HG02973 (cell line): ENCODE data around the gene UPF2.
"Not testable (repeated sequence)": the region's sequence is repeated elsewhere in the genome, so short reads cannot be mapped to it uniquely, and the experiment has no call there.

ENCODE experiments used
- ATAC-seq: cut with Tn5 transposase; IDR thresholded peaks from one replicate; pipeline ENCODE4 v1.9.1; 2021; ENCODE audit warnings: moderate library complexity; ENCODE audit not compliant: unreplicated experiment

The UPF2 gene

DNA sequence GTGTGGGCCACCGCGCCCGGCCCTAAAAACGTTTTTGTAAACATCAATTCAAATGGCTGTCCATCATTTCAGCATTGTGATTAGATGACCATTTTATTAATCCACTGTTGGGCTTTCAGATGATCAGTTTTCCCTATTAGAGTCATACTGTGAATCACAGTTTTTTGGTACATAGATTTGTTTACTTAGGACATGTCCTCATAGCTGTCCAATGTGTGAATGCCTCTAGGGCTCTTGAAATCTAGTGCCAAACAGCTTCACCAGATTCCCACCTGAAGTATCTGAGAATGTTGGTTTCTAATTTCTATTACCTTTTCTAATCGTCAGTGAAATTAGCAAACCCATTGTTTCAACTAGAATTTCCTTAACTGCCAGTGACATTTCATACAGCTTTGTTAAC lies 66.8 kb downstream of the UPF2 start:
- ATAC-seq = no peak

DNA sequence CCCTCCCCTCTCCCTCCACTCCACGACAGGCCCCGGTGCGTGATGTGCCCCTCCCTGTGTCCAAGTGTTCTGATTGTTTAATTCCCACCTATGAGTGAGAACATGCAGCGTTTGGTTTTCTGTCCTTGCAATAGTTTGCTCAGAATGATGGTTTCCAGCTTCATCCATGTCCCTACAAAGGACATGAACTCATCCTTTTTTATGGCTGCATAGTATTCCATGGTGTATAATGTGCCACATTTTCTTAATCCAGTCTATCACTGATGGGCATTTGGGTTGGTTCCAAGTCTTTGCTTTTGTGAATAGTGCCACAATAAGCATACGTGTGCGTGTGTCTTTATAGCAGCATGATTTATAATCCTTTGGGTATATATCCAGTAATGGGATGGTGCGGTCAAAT lies 70.1 kb downstream of the UPF2 start:
- ATAC-seq = not testable (repeated sequence)

DNA sequence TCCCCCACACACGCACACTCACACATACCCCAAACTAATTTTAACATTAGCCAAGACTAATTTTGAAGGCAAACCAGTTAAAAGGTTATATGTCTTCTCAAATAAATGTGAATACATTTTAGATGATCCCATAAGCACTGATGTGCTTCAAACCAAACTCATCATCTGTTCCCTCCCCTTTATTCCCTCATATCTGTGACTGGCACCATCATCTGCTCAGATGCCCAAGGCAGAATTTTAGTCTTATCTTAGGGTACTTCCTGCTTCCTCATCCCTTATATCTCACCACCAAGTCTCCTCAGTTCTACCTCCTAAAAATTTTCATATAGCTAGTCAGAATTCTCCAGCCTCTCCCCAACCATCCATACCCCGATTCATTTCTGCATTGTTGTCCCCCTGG lies 80.4 kb downstream of the UPF2 start:
- ATAC-seq = no peak

DNA sequence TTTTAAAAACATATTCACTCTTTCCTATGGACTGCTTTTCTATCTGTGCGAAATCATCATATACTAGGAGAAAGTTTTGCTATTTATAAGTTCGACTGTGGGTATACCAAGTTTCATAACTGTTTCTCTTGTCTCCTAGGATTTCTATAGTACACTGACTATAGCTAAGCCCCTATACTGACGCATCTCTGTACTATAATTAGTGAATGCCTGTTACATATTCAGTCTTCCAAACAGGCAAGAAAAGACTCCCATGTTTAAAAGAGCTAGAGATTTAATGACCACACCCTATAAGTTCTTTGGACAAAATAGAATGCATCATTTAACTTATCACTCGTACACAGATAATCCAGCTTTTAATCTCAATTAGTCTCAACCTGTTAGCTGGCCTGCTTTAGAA lies 80.8 kb downstream of the UPF2 start:
- ATAC-seq = no peak

DNA sequence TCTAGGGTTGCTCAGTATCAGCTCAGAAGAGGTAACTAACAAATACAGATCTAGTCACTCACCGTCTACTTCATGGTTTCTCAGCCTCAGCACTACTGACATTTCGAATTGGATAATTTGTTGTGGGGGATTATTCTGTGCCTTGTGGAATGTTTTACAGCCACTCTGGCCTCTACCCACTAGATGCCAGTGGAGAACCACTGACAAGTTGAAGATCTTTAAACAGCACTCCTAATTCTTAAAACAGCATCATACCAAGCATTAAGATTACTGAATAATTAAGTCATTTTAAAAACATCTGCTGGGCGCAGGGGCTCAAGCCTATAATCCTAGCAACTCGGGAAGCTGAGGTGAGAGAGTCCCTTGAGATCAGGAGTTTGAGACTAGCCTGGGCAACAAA lies 82.6 kb downstream of the UPF2 start:
- no peak for ATAC-seq

DNA sequence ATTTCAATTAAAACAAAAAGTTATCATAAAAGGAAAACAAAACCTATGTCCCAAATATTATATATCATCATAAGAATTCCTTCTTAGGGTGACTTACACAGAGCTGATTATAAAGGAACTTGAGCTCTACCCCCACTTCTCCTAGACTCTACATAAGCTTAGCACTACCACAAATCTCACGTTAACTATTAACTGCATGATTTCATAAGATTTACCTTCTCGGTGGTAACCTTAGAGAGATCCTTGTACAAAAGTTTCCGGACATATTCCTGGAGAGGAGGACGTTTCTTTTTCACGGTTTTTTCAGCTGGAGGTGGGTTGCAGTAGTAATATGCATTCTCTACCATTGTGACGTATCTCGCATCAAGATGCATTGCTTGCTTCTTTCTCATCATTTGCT lies 83.7 kb downstream of the UPF2 start:
- no peak for ATAC-seq

DNA sequence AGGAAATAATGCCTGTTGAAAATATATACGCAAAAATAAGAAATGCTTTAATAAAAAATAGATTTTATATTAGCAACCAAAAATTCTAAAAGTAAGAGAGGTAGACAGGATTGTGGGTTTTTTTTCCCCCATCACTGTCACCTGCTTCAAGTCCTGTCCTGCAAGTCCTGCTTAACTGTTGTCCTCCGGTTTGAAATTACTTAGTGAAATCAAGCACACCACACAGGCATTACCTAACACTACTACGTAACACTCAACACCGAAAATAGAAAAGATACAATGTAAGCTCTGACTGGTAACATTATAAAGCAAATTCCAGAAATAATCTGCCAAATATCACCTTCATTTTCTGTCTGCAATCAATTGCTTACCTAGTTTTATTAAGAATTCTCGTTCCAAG lies 90.9 kb downstream of the UPF2 start:
- no peak for ATAC-seq

DNA sequence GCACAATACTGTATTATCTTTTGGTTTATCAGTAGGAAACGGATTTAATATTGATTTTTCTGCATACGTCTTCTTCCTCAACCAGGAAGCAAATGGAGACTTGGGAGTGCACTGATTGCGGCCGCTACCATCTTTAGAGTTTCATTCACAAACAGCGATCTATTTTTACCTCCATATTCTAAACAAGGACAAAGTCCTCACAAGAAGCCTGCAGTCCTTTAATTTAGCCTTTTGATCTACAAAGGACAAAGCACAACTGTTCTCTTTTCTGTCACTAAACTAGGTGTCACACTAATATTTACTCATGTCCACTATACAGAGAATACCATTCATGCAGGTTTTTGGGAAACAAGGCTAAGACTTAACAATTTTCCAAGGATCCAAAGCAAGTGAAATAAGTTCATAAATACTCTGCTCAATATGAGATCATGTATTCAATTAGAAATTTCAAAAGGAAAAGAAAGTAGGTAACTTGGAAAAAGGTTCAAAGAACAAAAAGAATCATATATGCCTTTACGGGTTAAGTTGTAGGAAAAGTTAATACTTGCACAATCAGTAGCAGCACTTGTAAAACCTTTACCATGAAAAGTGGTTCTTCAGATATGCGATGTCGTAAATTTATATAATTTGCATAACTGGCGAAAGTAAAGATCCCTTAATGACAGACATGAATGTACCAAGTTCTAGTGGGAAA lies 92.1 kb downstream of the UPF2 start:
- no peak for ATAC-seq

DNA sequence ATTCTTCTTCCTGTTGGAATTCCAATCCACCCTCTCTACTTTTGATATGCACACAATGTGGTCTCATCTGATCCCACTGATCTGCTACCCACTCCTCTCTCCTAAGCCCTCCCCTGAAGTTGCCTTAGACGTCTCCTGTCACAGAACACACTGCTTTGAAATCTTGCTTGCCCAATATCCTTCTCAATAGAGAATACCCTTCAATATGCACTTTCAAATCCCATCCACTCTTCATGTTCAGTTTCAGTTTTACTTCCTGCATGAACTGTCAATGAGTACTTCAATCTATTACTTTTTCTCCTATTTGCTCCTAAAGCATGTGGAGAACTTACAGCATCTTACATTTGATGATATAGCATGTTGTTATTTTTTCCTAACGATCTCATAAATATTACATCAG lies 93.5 kb downstream of the UPF2 start:
- no peak for ATAC-seq

DNA sequence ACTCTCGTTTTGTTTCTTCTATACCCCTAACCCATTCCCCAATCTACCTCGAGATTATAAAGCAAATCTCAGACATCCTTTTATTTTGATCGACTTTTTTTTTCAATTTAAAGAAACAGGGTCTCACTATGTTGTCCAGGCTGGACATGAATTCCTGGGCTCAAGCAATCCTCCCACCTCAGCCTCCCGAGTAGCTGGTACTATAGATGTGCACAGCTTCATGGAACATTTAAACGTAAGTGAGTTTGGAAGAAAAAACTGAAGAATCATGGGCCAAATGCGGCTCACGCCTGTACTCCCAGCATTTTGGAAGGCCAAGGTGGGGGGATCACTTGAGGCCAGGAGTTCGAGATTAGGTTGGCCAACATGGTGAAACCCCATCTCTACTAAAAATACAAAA lies 96.0 kb downstream of the UPF2 start:
- no peak for ATAC-seq

DNA sequence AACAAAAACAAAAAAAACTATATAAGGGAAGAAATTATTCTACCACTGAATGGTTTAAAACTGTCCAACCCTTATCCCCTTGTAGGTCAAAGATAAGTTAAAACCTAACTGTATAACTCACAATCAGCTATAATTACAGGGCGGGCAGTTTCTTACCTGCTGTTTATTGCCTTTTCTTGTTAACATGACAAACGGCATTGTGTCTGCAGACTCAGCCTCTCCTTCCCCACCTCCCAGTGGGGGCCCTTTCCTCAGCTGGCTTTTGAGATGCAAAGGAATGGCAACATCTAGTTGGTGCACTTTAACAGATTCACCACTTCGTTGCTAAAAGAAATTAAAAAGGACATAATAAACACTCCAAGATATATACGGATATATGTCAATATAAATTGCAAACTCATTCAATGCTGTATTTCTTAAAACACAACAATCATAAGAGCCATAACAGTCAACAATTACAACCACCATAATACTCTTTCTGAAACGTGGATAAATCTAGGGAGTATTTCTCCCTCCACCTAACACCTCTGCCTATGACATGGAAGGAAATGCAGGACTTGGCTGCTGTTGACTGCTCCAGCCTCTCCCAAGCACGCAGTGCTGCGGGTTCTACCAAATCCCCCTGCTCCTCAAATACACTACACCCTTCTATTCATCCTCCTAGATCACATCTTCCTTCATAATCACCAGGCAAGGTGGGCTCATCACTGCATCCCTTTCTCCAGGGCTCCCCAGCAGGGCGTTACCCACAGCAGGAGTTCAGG lies 106.0 kb downstream of the UPF2 start:
- no peak for ATAC-seq

DNA sequence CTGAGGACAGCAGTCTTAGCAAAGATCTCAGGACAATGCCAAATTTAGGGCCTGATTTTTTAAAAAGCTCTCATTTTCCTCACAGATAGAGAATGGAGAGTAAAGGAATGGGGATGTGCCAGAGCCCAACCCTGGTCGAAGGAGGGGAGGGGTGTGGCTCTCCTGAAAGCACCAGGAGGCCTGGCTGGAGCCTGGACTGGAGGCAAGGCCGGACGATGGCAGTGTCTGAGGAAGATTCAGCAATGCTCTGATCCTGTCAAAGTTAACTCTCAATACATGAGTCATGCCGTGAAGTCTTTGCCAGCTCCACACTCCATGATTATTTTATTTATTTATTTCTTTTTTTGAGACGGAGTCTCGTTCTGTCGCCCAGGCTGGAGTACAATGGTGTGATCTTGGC lies 108.3 kb downstream of the UPF2 start:
- no peak for ATAC-seq

DNA sequence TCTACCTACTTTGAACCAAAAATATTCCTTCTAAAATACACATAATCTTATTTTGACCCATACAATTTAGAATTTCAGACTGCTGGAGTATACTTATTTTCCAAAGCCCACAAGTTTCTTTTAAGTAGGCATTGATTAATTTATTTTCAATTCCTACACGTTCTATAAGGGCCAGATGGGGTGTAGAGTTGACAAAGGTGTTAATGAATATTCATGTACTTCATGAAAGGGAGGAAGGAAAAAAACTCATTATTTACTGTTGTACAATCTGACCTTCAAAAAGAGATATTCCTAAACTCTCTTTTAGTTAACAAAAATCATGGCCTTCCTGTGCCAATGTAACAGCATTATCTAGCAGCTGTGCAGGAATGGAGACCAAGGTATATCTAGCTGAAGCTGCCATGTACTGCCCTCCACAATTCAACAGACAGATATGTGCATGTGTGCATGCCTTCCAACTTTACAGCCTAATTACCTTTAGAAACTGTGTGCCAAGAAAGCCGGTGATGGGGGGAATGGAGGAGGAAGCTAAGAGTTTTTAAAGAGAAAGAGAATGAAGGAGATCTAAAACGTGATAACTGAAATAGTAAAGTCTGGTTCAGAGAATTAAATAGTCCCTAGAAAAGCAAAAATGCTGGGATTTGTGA lies 108.9 kb downstream of the UPF2 start:
- ATAC-seq = no peak

DNA sequence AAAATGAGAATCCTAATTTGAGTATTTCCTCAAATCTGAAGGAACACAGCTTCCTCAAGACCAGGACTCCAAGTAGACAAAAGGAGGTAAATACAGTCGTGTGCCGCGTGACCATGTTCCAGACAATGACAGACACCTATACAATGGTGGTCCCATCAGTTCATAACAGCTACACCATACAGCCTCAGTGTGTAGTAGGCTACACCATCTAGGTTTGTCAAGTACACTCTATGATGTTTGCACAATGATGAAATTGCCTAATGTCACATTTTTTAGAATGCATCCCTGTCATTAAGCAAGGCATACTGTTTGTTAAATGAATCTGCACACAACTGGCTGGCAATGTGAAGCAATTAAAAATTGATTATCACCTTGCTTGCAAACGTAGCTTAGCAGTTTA lies 111.6 kb downstream of the UPF2 start:
- no peak for ATAC-seq

DNA sequence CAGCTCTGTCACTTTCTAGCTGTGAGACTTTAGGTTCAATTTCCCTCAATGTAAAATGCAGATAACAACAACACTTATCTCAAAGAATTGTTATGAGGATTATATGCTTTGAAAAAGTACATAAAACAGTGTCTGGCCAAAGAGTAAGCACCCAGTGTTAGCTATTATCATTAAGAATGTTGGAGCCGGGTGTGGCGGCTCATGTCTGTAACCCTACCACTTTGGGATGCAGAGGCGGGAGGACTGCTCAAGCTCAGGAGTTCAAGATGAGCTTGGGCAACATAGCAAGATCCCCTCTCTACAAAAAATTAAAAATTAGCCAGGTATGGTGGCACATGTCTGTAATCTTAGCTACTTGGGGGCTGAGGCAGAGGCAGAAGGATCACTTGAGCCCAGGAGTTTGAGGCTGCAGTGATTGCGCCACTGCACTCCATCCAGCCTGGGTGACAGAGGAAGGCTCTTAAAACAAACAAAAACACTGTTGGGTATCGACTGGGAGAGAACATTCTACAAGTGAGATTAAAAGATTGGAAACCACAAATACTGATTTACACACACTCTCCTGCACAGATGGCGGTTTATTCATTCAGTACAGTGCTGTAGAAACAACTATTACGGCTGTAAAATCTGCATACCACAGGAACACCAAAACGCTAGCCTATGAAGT lies 112.2 kb downstream of the UPF2 start:
- ATAC-seq = no peak

DNA sequence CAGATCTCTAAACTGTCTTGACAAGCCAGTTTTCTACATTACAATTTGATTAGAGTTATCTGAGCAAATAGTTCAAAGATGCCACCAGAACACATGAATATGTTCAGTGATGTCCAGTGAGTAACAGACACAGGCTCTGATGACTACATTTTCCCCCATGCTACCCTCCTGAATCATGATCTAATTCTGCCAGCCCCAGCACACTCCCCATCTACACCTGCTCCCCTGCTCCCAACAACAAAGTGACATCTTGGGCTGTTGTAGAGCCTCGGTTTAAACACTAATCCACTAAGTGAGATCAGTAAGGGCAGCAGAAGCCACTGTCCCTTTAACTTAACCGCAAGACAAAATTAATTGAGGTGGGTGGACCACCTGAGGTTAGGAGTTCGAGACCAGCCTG lies 114.9 kb downstream of the UPF2 start:
- no peak for ATAC-seq

DNA sequence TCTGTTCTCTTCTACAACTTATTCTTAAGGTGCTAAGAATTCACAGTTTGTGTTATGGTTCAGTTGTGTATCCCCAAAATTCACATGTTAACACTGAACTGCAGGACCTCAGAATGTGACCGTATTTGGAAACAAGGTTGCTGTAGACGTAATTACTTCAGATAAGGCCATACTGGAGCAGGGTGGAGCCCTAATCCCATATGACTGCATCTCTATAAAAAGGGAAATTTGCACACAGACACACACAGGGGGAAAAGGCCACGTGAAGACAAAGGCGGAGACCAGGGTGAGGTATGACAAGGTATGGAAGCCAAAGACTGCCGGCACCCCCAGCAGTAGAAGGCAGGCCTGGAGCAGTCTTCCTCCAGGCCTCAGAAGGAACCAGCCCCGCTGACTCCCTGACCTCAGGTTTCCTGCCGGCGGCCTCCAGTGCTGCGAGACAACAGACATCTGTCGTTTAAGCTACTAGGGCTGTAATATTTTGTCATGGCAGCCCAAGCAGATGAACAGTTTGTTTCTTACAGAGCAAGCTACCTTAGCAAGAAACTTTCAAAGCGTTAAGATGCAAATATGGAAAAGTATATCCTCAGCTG lies 120.7 kb downstream of the UPF2 start:
- no peak for ATAC-seq

DNA sequence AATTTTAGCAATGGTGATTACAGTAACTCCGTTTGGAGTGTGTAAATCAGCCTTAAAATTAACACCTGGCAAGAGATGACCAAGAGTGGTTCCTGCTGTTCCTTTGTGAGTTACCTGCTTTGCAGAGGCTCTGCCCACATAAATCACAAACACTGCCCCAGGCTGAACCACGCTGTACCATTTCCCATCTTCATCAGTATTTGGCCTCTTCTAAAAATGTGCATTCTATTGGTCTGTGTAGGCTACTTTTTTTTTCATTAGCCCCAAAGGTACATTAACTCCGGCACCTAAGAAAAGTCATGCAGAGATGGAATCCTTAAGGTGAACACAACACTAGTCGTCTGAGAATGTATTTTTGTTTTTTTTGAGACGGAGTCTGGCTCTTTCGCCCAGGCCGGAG lies 123.3 kb downstream of the UPF2 start:
- ATAC-seq = no peak

DNA sequence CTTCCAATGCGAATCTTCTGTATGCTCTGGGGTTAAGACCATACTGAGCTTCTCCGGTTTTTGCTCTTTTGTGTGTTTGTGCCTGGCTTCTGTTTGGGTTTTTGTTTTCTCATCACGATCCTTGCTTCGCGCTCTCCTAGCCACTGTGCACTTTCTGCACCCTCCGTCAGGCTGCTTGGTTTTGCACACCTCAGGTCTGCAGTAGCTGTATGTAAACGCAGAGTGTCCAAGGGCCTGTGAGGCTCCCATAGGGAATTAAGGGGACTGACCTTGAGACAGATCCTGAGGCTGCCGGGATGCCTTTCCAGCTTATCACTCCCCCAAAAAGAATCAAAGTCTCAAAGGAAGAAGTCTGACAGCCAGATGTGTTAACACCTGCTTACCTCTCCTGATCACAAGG lies 124.2 kb downstream of the UPF2 start:
- no peak for ATAC-seq

DNA sequence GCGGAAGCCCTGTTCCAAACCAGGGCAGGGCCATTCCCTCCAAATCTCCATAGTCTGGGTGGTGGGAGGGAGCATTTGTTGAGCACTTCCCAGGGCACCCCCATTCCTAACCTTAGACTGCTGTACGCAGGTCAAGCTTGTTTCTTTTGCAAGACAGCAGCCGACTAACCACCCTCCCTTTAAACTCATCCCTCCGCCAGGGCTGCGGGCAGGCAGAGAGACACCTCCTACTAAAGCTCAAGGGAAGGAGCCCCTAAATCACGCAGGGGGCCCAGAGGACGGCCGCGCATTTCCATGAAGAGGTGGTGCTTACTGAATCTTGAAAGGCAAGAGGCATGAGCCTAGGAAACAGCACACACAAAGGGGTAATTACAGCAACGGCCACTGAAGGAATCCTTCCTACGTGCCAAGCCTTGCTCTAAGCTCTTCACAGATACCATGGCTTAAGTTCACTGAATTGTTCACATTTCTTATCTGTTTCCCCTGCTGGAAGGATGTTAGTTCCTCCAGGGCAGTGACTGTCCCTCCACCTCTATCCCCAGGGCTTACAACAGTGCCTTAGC lies 129.4 kb downstream of the UPF2 start:
- ATAC-seq = no peak

DNA sequence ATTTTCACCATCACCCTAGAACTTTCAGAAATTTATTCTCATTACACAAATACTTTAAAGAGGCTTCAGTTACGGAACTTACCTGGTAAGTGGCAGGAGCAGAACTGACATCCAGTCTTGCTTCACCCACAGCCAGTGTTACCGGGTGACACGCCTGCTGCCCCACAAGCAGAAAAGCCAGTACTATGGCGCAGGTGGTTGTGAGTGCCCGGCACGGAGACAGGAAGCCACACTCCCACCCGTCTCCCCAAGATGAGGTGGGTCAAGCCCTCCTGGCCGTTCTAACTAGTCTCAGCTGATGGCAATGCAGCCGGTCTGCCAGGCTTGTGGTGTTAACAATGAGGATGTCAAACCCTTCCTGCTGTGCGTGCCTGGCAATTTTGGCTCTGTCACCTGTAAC lies 132.5 kb downstream of the UPF2 start:
- no peak for ATAC-seq
